PC-9 (cell line): Measurements from ENCODE around the gene RALGAPA2.

Experiments
- EZH2 ChIP-seq: fragments of 200-600 bp; sonication (generic); IDR thresholded peaks from 2 replicates; pipeline ENCODE4 v1.8.0; 2017; ENCODE audit warnings: antibody characterized with exemption, low read depth
- TF ChIP-seq, protein P1 (sequence below): fragments of 200-600 bp; sonication (generic); conservative IDR thresholded peaks from 2 replicates; pipeline ENCODE4 v1.6.1; 2017; ENCODE audit warnings: mixed run types, antibody characterized with exemption, mild to moderate bottlenecking, moderate library complexity

DNA sequence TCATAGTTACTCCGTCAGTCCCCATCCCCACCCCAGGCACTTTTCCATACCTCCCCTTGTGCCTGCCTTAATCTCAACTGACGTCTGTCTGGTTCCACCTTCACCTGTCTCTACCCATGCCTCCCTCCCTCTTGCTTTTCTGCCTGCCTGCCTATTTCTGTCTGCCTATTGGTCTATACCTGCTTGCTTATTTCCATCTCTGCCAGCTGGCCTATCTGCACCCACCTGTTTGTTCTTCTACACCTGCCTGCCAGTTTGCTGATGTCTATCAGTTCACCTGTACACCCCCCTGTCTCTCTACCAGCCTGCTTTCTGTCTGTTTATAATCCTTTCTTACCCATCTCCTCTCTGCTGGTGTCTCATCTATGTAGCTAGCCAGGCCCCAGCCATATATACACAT lies 87.5 kb downstream of the RALGAPA2 start:
- TF ChIP-seq, protein P1, sequence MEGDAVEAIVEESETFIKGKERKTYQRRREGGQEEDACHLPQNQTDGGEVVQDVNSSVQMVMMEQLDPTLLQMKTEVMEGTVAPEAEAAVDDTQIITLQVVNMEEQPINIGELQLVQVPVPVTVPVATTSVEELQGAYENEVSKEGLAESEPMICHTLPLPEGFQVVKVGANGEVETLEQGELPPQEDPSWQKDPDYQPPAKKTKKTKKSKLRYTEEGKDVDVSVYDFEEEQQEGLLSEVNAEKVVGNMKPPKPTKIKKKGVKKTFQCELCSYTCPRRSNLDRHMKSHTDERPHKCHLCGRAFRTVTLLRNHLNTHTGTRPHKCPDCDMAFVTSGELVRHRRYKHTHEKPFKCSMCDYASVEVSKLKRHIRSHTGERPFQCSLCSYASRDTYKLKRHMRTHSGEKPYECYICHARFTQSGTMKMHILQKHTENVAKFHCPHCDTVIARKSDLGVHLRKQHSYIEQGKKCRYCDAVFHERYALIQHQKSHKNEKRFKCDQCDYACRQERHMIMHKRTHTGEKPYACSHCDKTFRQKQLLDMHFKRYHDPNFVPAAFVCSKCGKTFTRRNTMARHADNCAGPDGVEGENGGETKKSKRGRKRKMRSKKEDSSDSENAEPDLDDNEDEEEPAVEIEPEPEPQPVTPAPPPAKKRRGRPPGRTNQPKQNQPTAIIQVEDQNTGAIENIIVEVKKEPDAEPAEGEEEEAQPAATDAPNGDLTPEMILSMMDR, result no peak
- no peak for TF ChIP-seq EZH2
